Effector memory CD4-positive, alpha-beta T cell (primary cell): Measurements from ENCODE around the gene GLRA3.

ENCODE experiments used
- DNase-seq, 3 donors: peaks; one replicate each; pipeline ENCODE4 v3.0.0-alpha.2; 2020
- H3K27ac ChIP-seq: 2 replicates; pipeline ENCODE4 v1.7.0; 2013; ENCODE audit warnings: mild to moderate bottlenecking, low read length, moderate library complexity; ENCODE audit not compliant: insufficient read depth, poor library complexity, severe bottlenecking
- H3K27me3 ChIP-seq: replicated peaks from 2 replicates; pipeline ENCODE4 v1.7.0; 2013; ENCODE audit warnings: mild to moderate bottlenecking, low read length; ENCODE audit not compliant: insufficient read depth, control insufficient read depth, poor library complexity, severe bottlenecking
- H3K36me3 ChIP-seq: 2 replicates; pipeline ENCODE4 v1.7.0; 2013; ENCODE audit warnings: mild to moderate bottlenecking, low read length, moderate library complexity; ENCODE audit not compliant: control insufficient read depth, insufficient read depth
- H3K4me1 ChIP-seq: 2 replicates; pipeline ENCODE4 v1.7.0; 2013; ENCODE audit warnings: low read length, mild to moderate bottlenecking; ENCODE audit not compliant: control insufficient read depth, insufficient read depth, poor library complexity, severe bottlenecking
- H3K4me3 ChIP-seq: 2 replicates; pipeline ENCODE4 v1.7.0; 2013; ENCODE audit warnings: low read length, low read depth, mild to moderate bottlenecking; ENCODE audit not compliant: insufficient read depth, poor library complexity, severe bottlenecking
- H3K9me3 ChIP-seq: 2 replicates; pipeline ENCODE4 v1.7.0; 2013; ENCODE audit warnings: mild to moderate bottlenecking, low read length, moderate library complexity; ENCODE audit not compliant: control insufficient read depth

Gene GLRA3

GRCh38 chr4:174674305-174674840, 154.7 kb downstream of the GLRA3 start:
- Histone ChIP-seq H3K27me3 (no peaks in the 10 kb centered on the region), H3K4me1 (no peaks in the 10 kb centered on the region), H3K27ac (no peak overlapping the region), H3K36me3 (no peaks in the 10 kb centered on the region), H3K4me3 (no peak overlapping the region), H3K9me3 (no peaks in the 10 kb centered on the region)
- no peak for DNase-seq

GRCh38 chr4:174673865-174674264, 155.2 kb downstream of the GLRA3 start:
- no peak for DNase-seq
- Histone ChIP-seq H3K4me3 (no peak overlapping the region), H3K27ac (no peak overlapping the region), H3K27me3 (no peaks in the 10 kb centered on the region), H3K9me3 (no peaks in the 10 kb centered on the region), H3K36me3 (no peaks in the 10 kb centered on the region), H3K4me1 (no peaks in the 10 kb centered on the region)

- Histone ChIP-seq H3K4me1 (no peaks in the 10 kb centered on the region), H3K36me3 (no peaks in the 10 kb centered on the region), H3K4me3 (no peak overlapping the region), H3K27ac (no peak overlapping the region), H3K9me3 (no peaks in the 10 kb centered on the region), H3K27me3 (no peaks in the 10 kb centered on the region)
- no peak for DNase-seq
Observed at GRCh38 chr4:174672276-174672675, 156.8 kb downstream of the GLRA3 start.

- Histone ChIP-seq H3K9me3 (no peaks in the 10 kb centered on the region), H3K27me3 (no peaks in the 10 kb centered on the region), H3K4me3 (no peak overlapping the region), H3K27ac (no peak overlapping the region), H3K36me3 (no peaks in the 10 kb centered on the region), H3K4me1 (no peaks in the 10 kb centered on the region)
- DNase-seq = no peak
Observed at GRCh38 chr4:174669270-174669669, 159.8 kb downstream of the GLRA3 start.

GRCh38 chr4:174665799-174666198, 163.2 kb downstream of the GLRA3 start:
- Histone ChIP-seq H3K9me3 (no peaks in the 10 kb centered on the region), H3K4me1 (no peaks in the 10 kb centered on the region), H3K27ac (no peak overlapping the region), H3K36me3 (no peaks in the 10 kb centered on the region), H3K27me3 (no peaks in the 10 kb centered on the region), H3K4me3 (no peak overlapping the region)
- no peak for DNase-seq

GRCh38 chr4:174663216-174663615, 165.8 kb downstream of the GLRA3 start:
- Histone ChIP-seq H3K4me1 (no peaks in the 10 kb centered on the region), H3K9me3 (no peaks in the 10 kb centered on the region), H3K27ac (no peak overlapping the region), H3K36me3 (no peaks in the 10 kb centered on the region), H3K27me3 (no peaks in the 10 kb centered on the region), H3K4me3 (no peak overlapping the region)
- DNase-seq = no peak

GRCh38 chr4:174658246-174658645, 170.8 kb downstream of the GLRA3 start:
- Histone ChIP-seq H3K4me3 (no peak overlapping the region), H3K36me3 (no peaks in the 10 kb centered on the region), H3K27me3 (no peaks in the 10 kb centered on the region), H3K27ac (no peak overlapping the region), H3K9me3 (no peaks in the 10 kb centered on the region), H3K4me1 (no peaks in the 10 kb centered on the region)
- DNase-seq = no peak

GRCh38 chr4:174657472-174657871, 171.6 kb downstream of the GLRA3 start:
- no peaks in the 10 kb centered on the region for H3K36me3 ChIP-seq
- no peaks in the 10 kb centered on the region for H3K9me3 ChIP-seq
- H3K4me1 ChIP-seq = no peaks in the 10 kb centered on the region
- DNase-seq = no peak
- H3K27me3 ChIP-seq = no peaks in the 10 kb centered on the region
- H3K4me3 ChIP-seq = no peak overlapping the region
- no peak overlapping the region for H3K27ac ChIP-seq

GRCh38 chr4:174654634-174655033, 174.4 kb downstream of the GLRA3 start:
- Histone ChIP-seq H3K27me3 (no peaks in the 10 kb centered on the region), H3K27ac (no peak overlapping the region), H3K36me3 (no peaks in the 10 kb centered on the region), H3K4me1 (no peaks in the 10 kb centered on the region), H3K4me3 (no peak overlapping the region), H3K9me3 (no peaks in the 10 kb centered on the region)
- DNase-seq = no peak

GRCh38 chr4:174650711-174651355, 178.2 kb downstream of the GLRA3 start:
- no peaks in the 10 kb centered on the region for H3K4me1 ChIP-seq
- H3K27me3 ChIP-seq = no peaks in the 10 kb centered on the region
- no peak overlapping the region for H3K27ac ChIP-seq
- H3K9me3 ChIP-seq = no peaks in the 10 kb centered on the region
- DNase-seq = no peak
- no peaks in the 10 kb centered on the region for H3K36me3 ChIP-seq
- no peak overlapping the region for H3K4me3 ChIP-seq
